ENCODE data around the gene KNDC1. TPM values are rescaled to one million over a fixed set of nuclear protein-coding genes. Genes with fewer than 3 reads are reported as not detected.

Gene KNDC1
- total RNA-seq, 1 donor from 2014 or later = 0.06 TPM

GRCh38 chr10:133194151-133194550 is 34.1 kb downstream of the KNDC1 start:
- H3K4me3 ChIP-seq (ENCODE audit: low read depth, low read length) = no peak overlapping the region
- no peak for DNase-seq (ENCODE audit: low read depth)
- TF ChIP-seq CTCF (conservative IDR thresholded peaks at IDR 0.05; ENCODE audit: low read depth, low read length) = no peak

- TF ChIP-seq CTCF (conservative IDR thresholded peaks at IDR 0.05; ENCODE audit: low read depth, low read length) = no peak
- no peak overlapping the region for H3K4me3 ChIP-seq (ENCODE audit: low read depth, low read length)
- DNase-seq (ENCODE audit: low read depth) = no peak
Measured at GRCh38 chr10:133195096-133195495, 35.1 kb downstream of the KNDC1 start.

- no peak for DNase-seq (ENCODE audit: low read depth)
- no peak for TF ChIP-seq CTCF (conservative IDR thresholded peaks at IDR 0.05; ENCODE audit: low read depth, low read length)
- no peak overlapping the region for H3K4me3 ChIP-seq (ENCODE audit: low read depth, low read length)
Measured at GRCh38 chr10:133195611-133196010, 35.6 kb downstream of the KNDC1 start.

GRCh38 chr10:133196221-133196915 is 36.3 kb downstream of the KNDC1 start:
- no peak for TF ChIP-seq CTCF (conservative IDR thresholded peaks at IDR 0.05; ENCODE audit: low read depth, low read length)
- H3K4me3 ChIP-seq (ENCODE audit: low read depth, low read length) = no peak overlapping the region

GRCh38 chr10:133196936-133197758 is 37.1 kb downstream of the KNDC1 start:
- TF ChIP-seq CTCF (conservative IDR thresholded peaks at IDR 0.05; ENCODE audit: low read depth, low read length) = no peak
- no peak for DNase-seq (ENCODE audit: low read depth)
- no peak overlapping the region for H3K4me3 ChIP-seq (ENCODE audit: low read depth, low read length)

More at GRCh38 chr10:133196221-133196915, 36.3 kb downstream of the KNDC1 start:
- no peak for DNase-seq (ENCODE audit: low read depth)

GRCh38 chr10:133197786-133198185 is 37.8 kb downstream of the KNDC1 start:
- no peak for DNase-seq (ENCODE audit: low read depth)
- no peak for TF ChIP-seq CTCF (conservative IDR thresholded peaks at IDR 0.05; ENCODE audit: low read depth, low read length)
- no peak overlapping the region for H3K4me3 ChIP-seq (ENCODE audit: low read depth, low read length)

Measured in epithelial cell of proximal tubule (primary cell).